H1 (cell line): ENCODE results near the gene PLCL1. TPM values are rescaled to one million over a fixed set of nuclear protein-coding genes. Genes with fewer than 3 reads are reported as not detected.

Source experiments
- CTCF ChIA-PET: fragments of 300-600 bp; sonication (Branson Sonifier 250); formaldehyde crosslinking; loops from one replicate; lab custom pipeline; 2021; ENCODE audit not compliant: partially characterized antibody; lab: Charles Lee
- POLR2A ChIA-PET: fragments of 300-600 bp; sonication (Branson Sonifier 250); formaldehyde crosslinking; loops from one replicate; lab custom pipeline; 2021; ENCODE audit warnings: inconsistent platforms; ENCODE audit not compliant: partially characterized antibody; lab: Charles Lee
- DNase-seq, 2 experiments: peaks; one replicate each; pipeline versions ENCODE4 v3.0.0 to v3.0.0-alpha.2; 2010 to 2022; ENCODE audit warnings: low spot score in 2 of 2, low read depth in 1 of 2, mixed read lengths in 1 of 2
- FAIRE-seq: peaks from 2 replicates; lab custom pipeline; 2011; peaks lifted over from hg19 to GRCh38; lab: Jason Lieb, UNC
- H2AFZ ChIP-seq: 2 replicates; pipeline ENCODE4 v1.8.1; 2012; ENCODE audit warnings: low read length, inconsistent platforms
- H2AK5ac ChIP-seq: 2 replicates; pipeline ENCODE4 v1.6.1; 2013; ENCODE audit warnings: low read depth, low read length
- H2BK120ac ChIP-seq: replicated peaks from 2 replicates; pipeline ENCODE3; 2013; ENCODE audit warnings: low read depth, low read length, inconsistent platforms
- H2BK12ac ChIP-seq: 2 replicates; pipeline ENCODE4 v1.6.1; 2013; ENCODE audit warnings: low read depth, low read length
- H2BK15ac ChIP-seq: 2 replicates; pipeline ENCODE4 v1.6.1; 2013; ENCODE audit warnings: low read length
- H2BK20ac ChIP-seq: 2 replicates; pipeline ENCODE4 v1.6.1; 2013; ENCODE audit warnings: low read length
- H2BK5ac ChIP-seq: 2 replicates; pipeline ENCODE4 v1.6.1; 2013; ENCODE audit warnings: low read depth, low read length
- H3K14ac ChIP-seq: 2 replicates; pipeline ENCODE4 v1.6.1; 2013; ENCODE audit warnings: inconsistent platforms; ENCODE audit not compliant: insufficient read length
- H3K18ac ChIP-seq: 2 replicates; pipeline ENCODE4 v1.6.1; 2013; ENCODE audit warnings: low read length; ENCODE audit errors: extremely low read depth
- H3K23ac ChIP-seq: 2 replicates; pipeline ENCODE4 v1.6.1; 2013; ENCODE audit warnings: inconsistent platforms; ENCODE audit not compliant: insufficient read length
- H3K23me2 ChIP-seq: 2 replicates; pipeline ENCODE4 v1.6.1; 2013; ENCODE audit warnings: low read depth, low read length
- H3K27ac ChIP-seq: 2 replicates; pipeline ENCODE4 v1.6.1; 2011; ENCODE audit warnings: low read depth, low read length, inconsistent platforms
- H3K27me3 ChIP-seq, 4 experiments: replicated peaks in 1 of 4; 1 replicate in 1 of 4; 2 replicates in 3 of 4; pipeline versions ENCODE4 v1.6.1 to v1.8.1; 2011 to 2013; ENCODE audit warnings: low read length in 3 of 4, mild to moderate bottlenecking in 3 of 4, inconsistent platforms in 2 of 4, mixed read lengths in 2 of 4, moderate library complexity in 1 of 4; ENCODE audit not compliant: control insufficient read depth in 3 of 4, insufficient read depth in 3 of 4; ENCODE audit errors: extremely low read depth in 1 of 4
- H3K36me3 ChIP-seq, 4 experiments: 2 replicates each; pipeline versions ENCODE4 v1.6.1 to v1.8.1; 2011 to 2013; ENCODE audit warnings: mild to moderate bottlenecking in 4 of 4, low read length in 3 of 4, moderate library complexity in 2 of 4, control low read depth in 1 of 4, inconsistent platforms in 1 of 4; ENCODE audit not compliant: insufficient read depth in 4 of 4, control insufficient read depth in 2 of 4
- H3K4ac ChIP-seq: replicated peaks from 2 replicates; pipeline ENCODE3; 2013; ENCODE audit warnings: low read length, low read depth, mixed read lengths, inconsistent platforms; ENCODE audit not compliant: insufficient read length
- H3K4me1 ChIP-seq, 4 experiments: replicated peaks in 1 of 4; 1 replicate in 1 of 4; 2 replicates in 3 of 4; pipeline versions ENCODE4 v1.6.1 to v1.8.1; 2011 to 2013; ENCODE audit warnings: low read length in 3 of 4, inconsistent platforms in 2 of 4, mixed read lengths in 1 of 4; ENCODE audit not compliant: insufficient read depth in 4 of 4, control insufficient read depth in 3 of 4
- H3K4me2 ChIP-seq, 2 experiments: 2 replicates each; pipeline versions ENCODE4 v1.6.1 to v1.8.1; 2011 to 2013; ENCODE audit warnings: low read depth in 2 of 2, low read length in 2 of 2, control low read depth in 1 of 2, inconsistent platforms in 1 of 2, mild to moderate bottlenecking in 1 of 2; ENCODE audit not compliant: insufficient read depth in 1 of 2
- H3K4me3 ChIP-seq, 4 experiments: fragments of 200-600, 300-600 bp in 1 of 4; sonication (generic), shearing (Covaris generic), sonication (Bioruptor Twin) in 1 of 4; 2 replicates each; pipeline versions ENCODE4 v1.5.1 to v1.8.1; 2011 to 2016; ENCODE audit warnings: low read length in 4 of 4, low read depth in 3 of 4, control low read depth in 2 of 4, inconsistent platforms in 2 of 4, mild to moderate bottlenecking in 2 of 4, mixed read lengths in 1 of 4, moderate library complexity in 1 of 4; ENCODE audit not compliant: insufficient read depth in 2 of 4; ENCODE audit errors: extremely low read depth in 1 of 4
- H3K56ac ChIP-seq: replicated peaks from 2 replicates; pipeline ENCODE3; 2013; ENCODE audit warnings: low read depth, mild to moderate bottlenecking, mixed read lengths, low read length, inconsistent platforms; ENCODE audit not compliant: insufficient read length
- H3K79me1 ChIP-seq: 2 replicates; pipeline ENCODE4 v1.6.1; 2013; ENCODE audit warnings: low read depth, low read length, control low read depth
- H3K79me2 ChIP-seq, 2 experiments: 2 replicates each; pipeline versions ENCODE4 v1.6.1 to v1.8.1; 2012 to 2013; ENCODE audit warnings: low read length in 2 of 2, mild to moderate bottlenecking in 2 of 2, inconsistent platforms in 1 of 2; ENCODE audit not compliant: insufficient read depth in 2 of 2, control insufficient read depth in 1 of 2
- H3K9ac ChIP-seq, 4 experiments: replicated peaks in 1 of 4; 1 replicate in 1 of 4; 2 replicates in 3 of 4; pipeline versions ENCODE4 v1.6.1 to v1.8.1; 2011 to 2013; ENCODE audit warnings: low read depth in 3 of 4, low read length in 3 of 4, control low read depth in 2 of 4, mild to moderate bottlenecking in 2 of 4, moderate library complexity in 2 of 4, inconsistent platforms in 1 of 4; ENCODE audit errors: extremely low read depth in 1 of 4
- H3K9me3 ChIP-seq, 2 experiments: 2 replicates each; pipeline versions ENCODE4 v1.6.1 to v1.8.1; 2012 to 2013; ENCODE audit warnings: mild to moderate bottlenecking in 2 of 2, moderate library complexity in 2 of 2, control low read depth in 1 of 2, inconsistent platforms in 1 of 2, low read depth in 1 of 2, low read length in 1 of 2, mixed read lengths in 1 of 2; ENCODE audit not compliant: insufficient read depth in 2 of 2
- H4K20me1 ChIP-seq, 2 experiments: replicated peaks in 1 of 2; 2 replicates each; pipeline versions ENCODE3 to v1.8.1; 2011 to 2013; ENCODE audit warnings: inconsistent platforms in 2 of 2, low read length in 2 of 2, mild to moderate bottlenecking in 1 of 2; ENCODE audit not compliant: insufficient read depth in 2 of 2, control insufficient read depth in 1 of 2
- H4K5ac ChIP-seq: 2 replicates; pipeline ENCODE4 v1.6.1; 2013; ENCODE audit warnings: low read length, low read depth, mixed read lengths, inconsistent platforms; ENCODE audit not compliant: insufficient read length
- H4K8ac ChIP-seq: 2 replicates; pipeline ENCODE4 v1.8.0; 2013; ENCODE audit warnings: mild to moderate bottlenecking, moderate library complexity, low read length, inconsistent platforms; ENCODE audit not compliant: insufficient read depth; ENCODE audit errors: extremely low read depth
- H4K91ac ChIP-seq: replicated peaks from 2 replicates; pipeline ENCODE3; 2013; ENCODE audit warnings: low read length, mixed read lengths, inconsistent platforms; ENCODE audit not compliant: insufficient read length
- CBX8 ChIP-seq: fragments of 300-800, 300-1000 bp; sonication (generic); IDR thresholded peaks from 2 replicates; pipeline ENCODE4 v1.7.1; 2016; ENCODE audit warnings: low read depth, low read length, borderline replicate concordance
- CHD2 ChIP-seq: IDR thresholded peaks from 2 replicates; pipeline ENCODE4 v1.6.1; 2012; ENCODE audit warnings: low read length, improper control_type of control experiment
- CTBP2 ChIP-seq: IDR thresholded peaks from 2 replicates; pipeline ENCODE4 v1.7.0; 2011; ENCODE audit warnings: borderline replicate concordance, mild to moderate bottlenecking, moderate library complexity, mixed read lengths, low read length; ENCODE audit not compliant: insufficient read depth, insufficient read length
- JUND ChIP-seq: IDR thresholded peaks from 2 replicates; pipeline ENCODE4 v1.6.1; 2011; ENCODE audit warnings: mild to moderate bottlenecking, improper control_type of control experiment, low read length
- NANOG ChIP-seq: IDR thresholded peaks from 2 replicates; pipeline ENCODE4 v1.6.1; 2011; ENCODE audit warnings: low read length, low read depth, mild to moderate bottlenecking, inconsistent platforms; ENCODE audit not compliant: insufficient read depth, poor library complexity, severe bottlenecking
- SIX5 ChIP-seq: IDR thresholded peaks from 2 replicates; pipeline ENCODE4 v1.6.1; 2011; ENCODE audit warnings: mild to moderate bottlenecking, low read depth, low read length
- SP4 ChIP-seq: IDR thresholded peaks from 2 replicates; pipeline ENCODE4 v1.6.1; 2012; ENCODE audit warnings: low read length, inconsistent platforms
- WGBS, 2 experiments: shearing (Covaris generic) in 1 of 2; methylation state at CpG; one replicate each; pipeline versions ENCODE4 v1.1.6 to v1.1.7; 2013 to 2015; ENCODE audit warnings: low lambda C conversion rate in 2 of 2, mixed read lengths in 2 of 2, inconsistent platforms in 1 of 2, low coverage in 1 of 2, missing lambda C conversion rate in 1 of 2; ENCODE audit not compliant: insufficient replicate concordance in 2 of 2, insufficient coverage in 1 of 2, insufficient read length in 1 of 2; ENCODE audit errors: extremely low coverage in 1 of 2, missing lambda C conversion rate in 1 of 2; 5-methylcytosine and 5-hydroxymethylcytosine counted together
- polyA plus RNA-seq, 7 experiments: library from polyadenylated mRNA; depleted of rRNA in 3 of 7; stranded (reverse) in 5 of 7; unstranded in 2 of 7; fragments of >200 nt in 5 of 7; fragments of 200-250 nt in 2 of 7; gene quantifications; 1 replicate in 5 of 7; 2 replicates in 1 of 7; 4 replicates in 1 of 7; pipeline versions ENCODE4 v1.2.1 to v1.2.3, GENCODE V29; 2011 to 2013; ENCODE audit warnings: missing spikeins in 2 of 7, mixed read lengths in 2 of 7
- total RNA-seq: library from RNA; stranded (reverse); fragmentation: NEBNext Ultra II Directional; extraction: Animal tissue kit (Norgen Biotek cat#: 25700); gene quantifications from 2 replicates; pipeline ENCODE4 v1.2.1, GENCODE V29; 2021
- TF ChIP-seq, protein P1 (sequence below): IDR thresholded peaks from 2 replicates; pipeline ENCODE4 v1.6.1; 2012; ENCODE audit warnings: inconsistent platforms
- TF ChIP-seq, protein P2 (sequence below): IDR thresholded peaks from 2 replicates; pipeline ENCODE4 v1.6.1; 2012; ENCODE audit warnings: low read length, inconsistent platforms
- TF ChIP-seq, protein P3 (sequence below), 3 experiments: IDR thresholded peaks; 1 replicate in 2 of 3; 2 replicates in 1 of 3; pipeline versions ENCODE4 v1.5.1 to v1.6.1; 2011; ENCODE audit warnings: low read length in 3 of 3, mild to moderate bottlenecking in 3 of 3, inconsistent platforms in 2 of 3, low read depth in 1 of 3, moderate library complexity in 1 of 3; ENCODE audit not compliant: insufficient read depth in 1 of 3; ENCODE audit errors: control extremely low read depth in 1 of 3

The PLCL1 gene
- total and polyA plus RNA-seq, 2 of the 8 experiments (the other 6 are each of a cell fraction or from before 2014, with no cell fraction given), result not detected

DNA sequence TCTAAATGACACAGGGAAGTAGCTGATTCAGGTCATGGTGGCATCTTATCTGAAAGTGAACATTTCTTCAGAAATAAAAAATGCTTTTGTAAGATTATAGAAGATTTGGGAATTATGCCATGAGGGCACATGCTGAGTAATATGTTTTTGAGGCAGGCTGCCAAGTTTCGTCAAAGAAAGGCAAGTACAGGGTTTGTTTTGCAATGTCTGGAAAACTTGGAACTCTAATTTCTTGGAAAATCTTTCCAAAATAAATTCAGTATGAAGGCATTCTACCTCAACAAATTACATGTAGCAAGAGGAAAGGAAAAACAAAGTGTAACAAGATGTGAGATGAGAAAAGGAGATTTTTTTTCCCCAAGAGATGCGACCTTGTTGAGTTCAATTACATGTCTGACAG lies 167.7 kb downstream of the PLCL1 start:
- Histone ChIP-seq H3K79me2 (no peaks in the 10 kb centered on the region), H3K23ac (no peak overlapping the region), H2AFZ (no peak overlapping the region), H3K79me1 (no peaks in the 10 kb centered on the region), H4K8ac (no peak overlapping the region), H3K18ac (no peak overlapping the region), H2BK120ac (no peak overlapping the region), H4K20me1 (no peaks in the 10 kb centered on the region), H3K4me1 (no peaks in the 10 kb centered on the region), H3K4ac (no peak overlapping the region), H2BK12ac (no peak overlapping the region), H2BK20ac (no peak overlapping the region), H3K56ac (no peak overlapping the region), H2BK15ac (no peak overlapping the region), H3K27me3 (no peaks in the 10 kb centered on the region), H3K14ac (no peak overlapping the region), H3K23me2 (no peaks in the 10 kb centered on the region), H3K4me3 (no peak overlapping the region), H2AK5ac (no peak overlapping the region), H3K9ac (no peak overlapping the region), H4K91ac (no peak overlapping the region), H2BK5ac (no peak overlapping the region), H4K5ac (no peak overlapping the region), H3K9me3 (no peaks in the 10 kb centered on the region), H3K27ac (no peak overlapping the region), H3K4me2 (no peak overlapping the region), H3K36me3 (no peaks in the 10 kb centered on the region)
- CTCF ChIA-PET, result no interaction called here
- POLR2A ChIA-PET, result no interaction called here
- FAIRE-seq (no peak), DNase-seq (no peak)
- 94% methylated on average over 2 of the region's 2 CpGs; no CpG with 5 or more reads in 1 of the 2 experiments for WGBS, 2 experiments
- TF ChIP-seq CBX8, result no peak
- TF ChIP-seq, protein P1, sequence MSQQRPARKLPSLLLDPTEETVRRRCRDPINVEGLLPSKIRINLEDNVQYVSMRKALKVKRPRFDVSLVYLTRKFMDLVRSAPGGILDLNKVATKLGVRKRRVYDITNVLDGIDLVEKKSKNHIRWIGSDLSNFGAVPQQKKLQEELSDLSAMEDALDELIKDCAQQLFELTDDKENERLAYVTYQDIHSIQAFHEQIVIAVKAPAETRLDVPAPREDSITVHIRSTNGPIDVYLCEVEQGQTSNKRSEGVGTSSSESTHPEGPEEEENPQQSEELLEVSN, result no peak
- TF ChIP-seq, protein P2, sequence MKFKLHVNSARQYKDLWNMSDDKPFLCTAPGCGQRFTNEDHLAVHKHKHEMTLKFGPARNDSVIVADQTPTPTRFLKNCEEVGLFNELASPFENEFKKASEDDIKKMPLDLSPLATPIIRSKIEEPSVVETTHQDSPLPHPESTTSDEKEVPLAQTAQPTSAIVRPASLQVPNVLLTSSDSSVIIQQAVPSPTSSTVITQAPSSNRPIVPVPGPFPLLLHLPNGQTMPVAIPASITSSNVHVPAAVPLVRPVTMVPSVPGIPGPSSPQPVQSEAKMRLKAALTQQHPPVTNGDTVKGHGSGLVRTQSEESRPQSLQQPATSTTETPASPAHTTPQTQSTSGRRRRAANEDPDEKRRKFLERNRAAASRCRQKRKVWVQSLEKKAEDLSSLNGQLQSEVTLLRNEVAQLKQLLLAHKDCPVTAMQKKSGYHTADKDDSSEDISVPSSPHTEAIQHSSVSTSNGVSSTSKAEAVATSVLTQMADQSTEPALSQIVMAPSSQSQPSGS, result no peak
- TF ChIP-seq, protein P3, sequence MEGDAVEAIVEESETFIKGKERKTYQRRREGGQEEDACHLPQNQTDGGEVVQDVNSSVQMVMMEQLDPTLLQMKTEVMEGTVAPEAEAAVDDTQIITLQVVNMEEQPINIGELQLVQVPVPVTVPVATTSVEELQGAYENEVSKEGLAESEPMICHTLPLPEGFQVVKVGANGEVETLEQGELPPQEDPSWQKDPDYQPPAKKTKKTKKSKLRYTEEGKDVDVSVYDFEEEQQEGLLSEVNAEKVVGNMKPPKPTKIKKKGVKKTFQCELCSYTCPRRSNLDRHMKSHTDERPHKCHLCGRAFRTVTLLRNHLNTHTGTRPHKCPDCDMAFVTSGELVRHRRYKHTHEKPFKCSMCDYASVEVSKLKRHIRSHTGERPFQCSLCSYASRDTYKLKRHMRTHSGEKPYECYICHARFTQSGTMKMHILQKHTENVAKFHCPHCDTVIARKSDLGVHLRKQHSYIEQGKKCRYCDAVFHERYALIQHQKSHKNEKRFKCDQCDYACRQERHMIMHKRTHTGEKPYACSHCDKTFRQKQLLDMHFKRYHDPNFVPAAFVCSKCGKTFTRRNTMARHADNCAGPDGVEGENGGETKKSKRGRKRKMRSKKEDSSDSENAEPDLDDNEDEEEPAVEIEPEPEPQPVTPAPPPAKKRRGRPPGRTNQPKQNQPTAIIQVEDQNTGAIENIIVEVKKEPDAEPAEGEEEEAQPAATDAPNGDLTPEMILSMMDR (IDR thresholded peaks at IDR 0.05; ENCODE audit: control extremely low read depth in 1 of 3, insufficient read depth in 1 of 3, low read depth in 1 of 3, low read length in 3 of 3), result no peak
- no peak for TF ChIP-seq NANOG
- TF ChIP-seq SP4, result no peak
- TF ChIP-seq CTBP2, result no peak
- TF ChIP-seq JUND, result no peak
- no peak for TF ChIP-seq SIX5
- no peak for TF ChIP-seq CHD2
